Stimulated activated CD4-positive, alpha-beta T cell treated with anti-CD3 and anti-CD28 coated beads, Interleukin-4, amount 100 ng/mL, for 4 hours (primary cell): Measurements from ENCODE around the gene TMEM207.
"Not testable (repeated sequence)": the region's sequence is repeated elsewhere in the genome, so short reads cannot be mapped to it uniquely, and the experiment has no call there.

Experiments
- DNase-seq, 2 experiments: peaks; one replicate each; pipeline ENCODE4 v3.0.0-alpha.2; 2020

TMEM207 gene

GRCh38 chr3:190449801-190450200, at the start of gene TMEM207:
TMEM207 (minus strand) TSS chr3:190449901; CDS start chr3:190449809, 92 bp downstream.
- DNase-seq, result no peak

GRCh38 chr3:190499122-190499521, 49.4 kb upstream of the TMEM207 start:
- DNase-seq, result no peak

GRCh38 chr3:190498293-190498692, 48.6 kb upstream of the TMEM207 start:
- no peak for DNase-seq

- no peak for DNase-seq
Measured at GRCh38 chr3:190497811-190498210, 48.1 kb upstream of the TMEM207 start.

GRCh38 chr3:190496859-190497258, 47.2 kb upstream of the TMEM207 start:
- DNase-seq, result no peak

GRCh38 chr3:190495796-190496195, 46.1 kb upstream of the TMEM207 start:
- DNase-seq, result peak in 1 of 2 experiments; percentile 7

- DNase-seq, result no peak
Measured at GRCh38 chr3:190495354-190495753, 45.7 kb upstream of the TMEM207 start.

GRCh38 chr3:190494907-190495306, 45.2 kb upstream of the TMEM207 start:
- DNase-seq, result no peak

GRCh38 chr3:190492966-190493365, 43.3 kb upstream of the TMEM207 start:
- no peak for DNase-seq

GRCh38 chr3:190492129-190492528, 42.4 kb upstream of the TMEM207 start:
- DNase-seq, result no peak

GRCh38 chr3:190491533-190492054, 41.9 kb upstream of the TMEM207 start:
- DNase-seq, result no peak

GRCh38 chr3:190486908-190487607, 37.4 kb upstream of the TMEM207 start:
- DNase-seq, result no peak

- DNase-seq, result no peak
Measured at GRCh38 chr3:190486533-190486864, 36.8 kb upstream of the TMEM207 start.

GRCh38 chr3:190485830-190486532, 36.3 kb upstream of the TMEM207 start:
- DNase-seq, result no peak

- no peak for DNase-seq
Measured at GRCh38 chr3:190481779-190482178, 32.1 kb upstream of the TMEM207 start.

- DNase-seq, result not testable (repeated sequence)
Measured at GRCh38 chr3:190473261-190473660, 23.6 kb upstream of the TMEM207 start.

- DNase-seq, result no peak
Measured at GRCh38 chr3:190467922-190468321, 18.2 kb upstream of the TMEM207 start.

- no peak for DNase-seq
Measured at GRCh38 chr3:190458040-190458439, 8.3 kb upstream of the TMEM207 start.

- no peak for DNase-seq
Measured at GRCh38 chr3:190456770-190457169, 7.1 kb upstream of the TMEM207 start.

- DNase-seq, result no peak
Measured at GRCh38 chr3:190455828-190456227, 6.1 kb upstream of the TMEM207 start.

- no peak for DNase-seq
Measured at GRCh38 chr3:190448256-190448655, 1.4 kb downstream of the TMEM207 start.

GRCh38 chr3:190446573-190447279, 3.0 kb downstream of the TMEM207 start:
- no peak for DNase-seq

GRCh38 chr3:190444576-190445145, 5.0 kb downstream of the TMEM207 start:
- no peak for DNase-seq
